Transverse colon (tissue), 4 donors: ENCODE results near the gene MORC3. TPM values are rescaled to one million over a fixed set of nuclear protein-coding genes. Genes with fewer than 3 reads are reported as not detected.

Experiments
- DNase-seq: peaks from one replicate; pipeline ENCODE4 v3.0.0-alpha.2; 2019
- H3K27ac ChIP-seq, 4 donors: fragments of 200-600 bp; sonication (generic); 2 replicates each; pipeline ENCODE4 v1.5.1; 2016 to 2018; ENCODE audit warnings: inconsistent platforms in 4 of 4
- H3K27me3 ChIP-seq: fragments of 200-600 bp; sonication (generic); 2 replicates; pipeline ENCODE4 v1.5.1; 2017; ENCODE audit warnings: inconsistent platforms
- H3K36me3 ChIP-seq, 4 donors: fragments of 200-600 bp; sonication (generic); 2 replicates each; pipeline ENCODE4 v1.5.1; 2017 to 2019; ENCODE audit warnings: inconsistent platforms in 4 of 4
- H3K4me1 ChIP-seq, 4 donors: fragments of 200-600 bp; sonication (generic); 2 replicates each; pipeline ENCODE4 v1.5.1; 2017 to 2020; ENCODE audit warnings: inconsistent platforms in 4 of 4
- H3K4me3 ChIP-seq, 4 donors: fragments of 200-600 bp; sonication (generic); 1 replicate in 1 of 4; 2 replicates in 3 of 4; pipeline versions ENCODE4 v1.5.1 to v1.6.1; 2017 to 2019; ENCODE audit warnings: inconsistent platforms in 4 of 4
- H3K9me3 ChIP-seq, 2 donors: fragments of 200-600 bp; sonication (generic); 2 replicates each; pipeline ENCODE4 v1.5.1; 2017 to 2019; ENCODE audit warnings: inconsistent platforms in 2 of 2
- EP300 ChIP-seq: sonication (generic); formaldehyde crosslinking; IDR thresholded peaks from one replicate; pipeline ENCODE4 v1.6.1; 2017; ENCODE audit warnings: antibody characterized with exemption, low read depth
- POLR2A ChIP-seq: fragments of 450-650 bp; IDR thresholded peaks from one replicate; pipeline ENCODE4 v1.6.1; 2016; ENCODE audit warnings: antibody characterized with exemption, mild to moderate bottlenecking, moderate library complexity
- POLR2AphosphoS5 ChIP-seq, 3 donors: sonication (generic); formaldehyde crosslinking; IDR thresholded peaks; one replicate each; pipeline ENCODE4 v1.6.1; 2016; ENCODE audit warnings: antibody characterized with exemption in 3 of 3
- WGBS, 2 donors: methylation state at CpG; one replicate each; pipeline ENCODE4 v1.1.5; 2018; ENCODE audit warnings: low coverage in 1 of 2; 5-methylcytosine and 5-hydroxymethylcytosine counted together
- in situ Hi-C, 4 donors: fragments of 200-750 bp; cut with MboI; loops; one replicate each; pipeline versions ENCODE4 v1.15.0 to v1.15.1; 2017; ENCODE audit warnings: low sequenced_read_pairs in 3 of 4, low pct_ligation_motif_present in 1 of 4, low pct_unique_long_range_greater_than_20kb in 1 of 4
- intact Hi-C: fragments of 100-400 bp; cut with DNase I; formaldehyde crosslinking; loops from one replicate; pipeline ENCODE4 v1.15.1; 2023; ENCODE audit warnings: low total_unique reads
- total RNA-seq, 4 donors: library from RNA; depleted of rRNA; stranded (reverse); fragments of >200 nt; gene quantifications; one replicate each; pipeline ENCODE4 v1.1.0, GENCODE V29; 2016
- TF ChIP-seq, protein P1 (sequence below), 5 experiments: fragments of 200-600 bp in 3 of 5; fragments of 450-650 bp in 2 of 5; sonication (generic) in 3 of 5; IDR thresholded peaks; 1 replicate in 2 of 5; 2 replicates in 3 of 5; pipeline ENCODE4 v1.5.1; 2016 to 2017; ENCODE audit warnings: antibody characterized with exemption in 5 of 5, inconsistent platforms in 3 of 5, mild to moderate bottlenecking in 2 of 5, moderate library complexity in 1 of 5

The MORC3 gene
- total RNA-seq, 4 donors from 2014 or later: 33.7 to 127 (median 56.8) TPM

DNA sequence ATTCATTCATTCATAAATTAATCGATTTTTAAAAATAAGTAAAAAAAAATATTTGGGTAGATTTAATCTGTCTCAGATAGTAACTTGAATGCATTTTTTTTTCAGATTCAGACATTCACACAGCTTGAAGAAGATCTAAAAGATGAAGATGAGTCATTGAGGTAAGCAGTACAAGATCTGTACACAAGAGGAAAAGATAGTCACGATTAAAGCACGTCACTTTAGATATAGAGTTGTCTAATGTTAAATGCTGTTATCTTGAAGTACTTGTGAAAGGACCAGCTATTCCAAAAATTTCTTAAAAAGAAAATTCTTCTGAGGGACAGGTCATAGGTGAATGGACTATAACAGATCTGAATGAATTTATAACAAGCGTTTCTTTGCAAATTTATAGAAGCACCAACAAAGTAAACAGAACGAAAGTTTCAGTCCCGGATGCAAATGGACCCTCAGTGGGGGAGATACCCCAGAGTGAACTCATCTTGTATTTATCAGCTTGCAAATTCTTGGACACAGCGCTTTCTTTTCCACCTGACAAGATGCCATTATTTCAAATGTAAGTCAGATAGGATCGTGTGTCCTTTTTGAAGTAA is 31.2 kb upstream of the MORC3 start:
- DNase-seq: no peak
- Histone ChIP-seq H3K27ac (peak overlapping the region in 2 of 4 donors; percentile 18 to 30), H3K36me3 (peaks cover 0 to 34% (median 13%) of the 10 kb centered on the region in 4 donors), H3K4me1 (peaks cover 0 to 4% (median 0%) of the 10 kb centered on the region in 4 donors), H3K4me3 (no peak overlapping the region), H3K27me3 (no peaks in the 10 kb centered on the region), H3K9me3 (no peaks in the 10 kb centered on the region)
- intact Hi-C loops (no loop called here), in situ Hi-C loops (no loop called here)
- TF ChIP-seq, protein P1, sequence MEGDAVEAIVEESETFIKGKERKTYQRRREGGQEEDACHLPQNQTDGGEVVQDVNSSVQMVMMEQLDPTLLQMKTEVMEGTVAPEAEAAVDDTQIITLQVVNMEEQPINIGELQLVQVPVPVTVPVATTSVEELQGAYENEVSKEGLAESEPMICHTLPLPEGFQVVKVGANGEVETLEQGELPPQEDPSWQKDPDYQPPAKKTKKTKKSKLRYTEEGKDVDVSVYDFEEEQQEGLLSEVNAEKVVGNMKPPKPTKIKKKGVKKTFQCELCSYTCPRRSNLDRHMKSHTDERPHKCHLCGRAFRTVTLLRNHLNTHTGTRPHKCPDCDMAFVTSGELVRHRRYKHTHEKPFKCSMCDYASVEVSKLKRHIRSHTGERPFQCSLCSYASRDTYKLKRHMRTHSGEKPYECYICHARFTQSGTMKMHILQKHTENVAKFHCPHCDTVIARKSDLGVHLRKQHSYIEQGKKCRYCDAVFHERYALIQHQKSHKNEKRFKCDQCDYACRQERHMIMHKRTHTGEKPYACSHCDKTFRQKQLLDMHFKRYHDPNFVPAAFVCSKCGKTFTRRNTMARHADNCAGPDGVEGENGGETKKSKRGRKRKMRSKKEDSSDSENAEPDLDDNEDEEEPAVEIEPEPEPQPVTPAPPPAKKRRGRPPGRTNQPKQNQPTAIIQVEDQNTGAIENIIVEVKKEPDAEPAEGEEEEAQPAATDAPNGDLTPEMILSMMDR (IDR thresholded peaks at IDR 0.05): no peak
- TF ChIP-seq EP300 (no peak), POLR2AphosphoS5 (IDR thresholded peaks at IDR 0.05) (no peak), POLR2A (no peak)
- 68 to 74% methylated on average over 8 of the region's 8 CpGs for WGBS, 2 donors

DNA sequence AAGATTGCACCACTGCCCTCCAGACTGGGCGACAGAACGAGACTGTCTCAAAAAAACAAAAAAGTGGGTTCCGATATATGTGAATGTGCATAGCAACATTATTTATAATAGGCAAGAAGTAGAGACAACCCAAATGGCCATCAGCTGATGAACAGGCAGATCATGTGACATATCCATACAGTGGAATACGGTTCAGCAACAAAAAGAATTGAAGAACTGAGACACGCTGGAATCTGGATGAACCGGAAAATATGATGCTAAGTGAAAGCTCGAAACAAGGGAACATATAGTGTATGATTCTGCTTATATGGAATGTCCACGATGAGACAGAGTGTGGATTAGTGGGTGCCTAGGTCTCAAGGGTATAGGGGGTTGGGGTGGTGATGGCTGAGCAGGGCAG is 28.5 kb upstream of the MORC3 start:
- intact Hi-C loops (no loop called here), in situ Hi-C loops (no loop called here)
- TF ChIP-seq POLR2AphosphoS5 (IDR thresholded peaks at IDR 0.05): no peak
- TF ChIP-seq EP300: no peak
- no peak for TF ChIP-seq POLR2A
- TF ChIP-seq, protein P1 (IDR thresholded peaks at IDR 0.05): no peak
- Histone ChIP-seq H3K27ac (no peak overlapping the region), H3K9me3 (no peaks in the 10 kb centered on the region), H3K4me1 (peaks cover 0 to 4% (median 0%) of the 10 kb centered on the region in 4 donors), H3K27me3 (no peaks in the 10 kb centered on the region), H3K36me3 (peaks cover 0 to 35% (median 13%) of the 10 kb centered on the region in 4 donors), H3K4me3 (no peak overlapping the region)
- WGBS, 2 donors: 73 to 97% methylated on average over 8 of the region's 8 CpGs
- DNase-seq: no peak

DNA sequence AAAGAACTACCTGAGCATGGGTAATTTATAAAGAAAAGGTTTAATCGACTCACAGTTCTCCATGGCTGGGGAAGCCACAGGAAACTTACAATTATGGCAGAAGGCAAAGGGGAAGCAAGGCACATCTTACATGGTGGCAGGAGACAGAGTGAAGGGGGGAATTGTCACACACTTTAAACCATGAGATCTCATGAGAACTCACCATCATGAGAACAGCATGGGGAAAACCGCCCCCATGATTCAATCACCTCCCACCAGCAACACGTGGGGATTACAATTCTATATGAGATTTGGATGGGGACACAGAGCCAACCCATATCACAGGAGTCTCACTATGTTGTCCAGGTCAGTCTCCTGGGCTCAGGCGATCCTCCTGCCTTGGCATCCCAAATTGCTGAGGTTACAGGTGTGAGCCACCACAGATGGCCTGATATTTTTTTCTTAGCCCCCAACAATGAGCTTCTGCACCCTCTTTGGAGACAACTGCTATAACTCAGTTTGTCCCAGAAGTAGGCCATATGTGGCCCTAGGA is 22.5 kb upstream of the MORC3 start:
- no peak for DNase-seq
- H3K36me3 ChIP-seq: peaks cover 0 to 14% (median 4%) of the 10 kb centered on the region in 4 donors
- peaks cover 0 to 32% (median 18%) of the 10 kb centered on the region in 4 donors for H3K4me1 ChIP-seq
- no peaks in the 10 kb centered on the region for H3K27me3 ChIP-seq
- peak overlapping the region in 3 of 4 donors; percentile 16 to 36 (median 22) for H3K4me3 ChIP-seq
- in situ Hi-C loops: no loop called here
- WGBS, 2 donors: 84% methylated on average over 4 of the region's 4 CpGs; no CpG with 5 or more reads in 1 of the 2 donors
- no peaks in the 10 kb centered on the region for H3K9me3 ChIP-seq
- H3K27ac ChIP-seq: peak overlapping the region; percentile 84 to 86 (median 86)
- intact Hi-C loops: no loop called here
- TF ChIP-seq POLR2AphosphoS5 (IDR thresholded peaks at IDR 0.05): no peak
- TF ChIP-seq, protein P1 (IDR thresholded peaks at IDR 0.05): no peak

DNA sequence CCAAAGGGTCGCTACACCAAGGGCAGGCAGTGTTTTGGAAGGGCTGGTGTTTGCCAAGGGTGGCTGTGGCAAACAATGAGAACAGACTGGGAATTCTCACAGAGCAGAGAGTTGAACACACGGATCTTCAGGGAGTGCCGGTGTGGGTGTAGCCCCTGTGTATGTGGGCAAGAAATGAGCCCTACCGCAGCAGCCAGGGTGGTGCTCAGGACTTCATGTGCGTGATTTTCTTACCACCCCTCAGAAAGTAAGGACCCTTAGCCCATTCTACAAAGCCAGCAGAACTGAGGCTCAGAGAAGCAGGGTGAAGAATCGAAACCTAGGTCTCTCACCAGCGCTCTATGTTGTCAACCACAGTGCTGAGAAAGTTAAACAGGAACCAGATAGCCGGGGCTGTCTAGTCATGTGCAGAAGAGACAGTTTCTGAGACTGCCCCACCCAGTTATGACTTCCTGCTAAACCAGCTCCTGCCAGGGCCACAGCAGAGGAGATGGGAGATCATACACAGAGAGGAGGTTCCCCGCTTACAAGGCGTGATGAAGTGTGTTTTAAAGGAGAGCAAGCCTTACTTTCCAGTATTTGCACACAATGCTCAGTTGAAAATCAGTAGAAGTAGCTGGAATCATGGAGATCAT is 21.9 kb upstream of the MORC3 start:
- 20 to 71% methylated on average over 1 to 10 of the region's 10 CpGs for WGBS, 2 donors
- H3K27ac ChIP-seq: peak overlapping the region; percentile 84 to 86 (median 86)
- TF ChIP-seq EP300 (no peak), POLR2A (peak; percentile 80), POLR2AphosphoS5 (IDR thresholded peaks at IDR 0.05) (peak; percentile 70 to 79 (median 75))
- TF ChIP-seq, protein P1 (IDR thresholded peaks at IDR 0.05): no peak
- H3K4me3 ChIP-seq: peak overlapping the region in 3 of 4 donors; percentile 16 to 36 (median 22)
- peaks cover 0 to 8% (median 4%) of the 10 kb centered on the region in 4 donors for H3K36me3 ChIP-seq
- DNase-seq: peak; percentile 85
- peaks cover 0 to 33% (median 19%) of the 10 kb centered on the region in 4 donors for H3K4me1 ChIP-seq
- intact Hi-C loops (no loop called here), in situ Hi-C loops (no loop called here)
- no peaks in the 10 kb centered on the region for H3K9me3 ChIP-seq
- no peaks in the 10 kb centered on the region for H3K27me3 ChIP-seq
